Measurements from ENCODE around the gene LRP8. TPM values are rescaled to one million over a fixed set of nuclear protein-coding genes. Genes with fewer than 3 reads are reported as not detected.

LRP8 gene
- total RNA-seq, 1 experiment from 2014 or later: 69.5 TPM

GRCh38 chr1:53256511-53257453, 71.1 kb downstream of the LRP8 start:
- H3K9me3 Mint-ChIP-seq: no peaks in the 10 kb centered on the region
- CTCF ChIA-PET: no interaction called here
- ATAC-seq (no peak), DNase-seq (ENCODE audit: low spot score) (no peak)
- H3K4me1 Mint-ChIP-seq: no peaks in the 10 kb centered on the region
- peaks cover 82% of the 10 kb centered on the region for H3K36me3 Mint-ChIP-seq
- TF ChIP-seq NFATC4 (CRISPR knock-in tag; IDR thresholded peaks at IDR 0.05) (no peak), KAT7 (CRISPR knock-in tag; IDR thresholded peaks at IDR 0.05; ENCODE audit: borderline replicate concordance) (no peak), ZNF138 (CRISPR knock-in tag; conservative IDR thresholded peaks at IDR 0.05) (no peak), ZNF512 (CRISPR knock-in tag; IDR thresholded peaks at IDR 0.05; ENCODE audit: borderline replicate concordance) (no peak), ZNF121 (CRISPR knock-in tag; IDR thresholded peaks at IDR 0.05) (no peak), ZNF317 (CRISPR knock-in tag; IDR thresholded peaks at IDR 0.05; ENCODE audit: borderline replicate concordance, low read depth) (no peak), MYBL2 (CRISPR knock-in tag; IDR thresholded peaks at IDR 0.05) (no peak), TEAD4 (CRISPR knock-in tag; IDR thresholded peaks at IDR 0.05) (no peak), ZNF425 (CRISPR knock-in tag; conservative IDR thresholded peaks at IDR 0.05) (no peak), SOX15 (CRISPR knock-in tag; IDR thresholded peaks at IDR 0.05) (no peak), PRDM15 (CRISPR knock-in tag; IDR thresholded peaks at IDR 0.05) (no peak), ZNF396 (CRISPR knock-in tag; IDR thresholded peaks at IDR 0.05; ENCODE audit: borderline replicate concordance) (no peak), ERG (CRISPR knock-in tag; IDR thresholded peaks at IDR 0.05) (no peak), ZNF219 (CRISPR knock-in tag; IDR thresholded peaks at IDR 0.05; ENCODE audit: borderline replicate concordance) (no peak), STAT6 (CRISPR knock-in tag; conservative IDR thresholded peaks at IDR 0.05; ENCODE audit: low read depth) (no peak)
- H3K27me3 Mint-ChIP-seq (ENCODE audit: low read depth): no peaks in the 10 kb centered on the region
- H3K4me3 Mint-ChIP-seq: no peak overlapping the region
- POLR2A ChIA-PET: no interaction called here
- no peak overlapping the region for H3K27ac Mint-ChIP-seq
